ENCODE results near the gene TRIM5.
"Not testable (repeated sequence)": the region's sequence is repeated elsewhere in the genome, so short reads cannot be mapped to it uniquely, and the experiment has no call there.

Gene TRIM5

DNA sequence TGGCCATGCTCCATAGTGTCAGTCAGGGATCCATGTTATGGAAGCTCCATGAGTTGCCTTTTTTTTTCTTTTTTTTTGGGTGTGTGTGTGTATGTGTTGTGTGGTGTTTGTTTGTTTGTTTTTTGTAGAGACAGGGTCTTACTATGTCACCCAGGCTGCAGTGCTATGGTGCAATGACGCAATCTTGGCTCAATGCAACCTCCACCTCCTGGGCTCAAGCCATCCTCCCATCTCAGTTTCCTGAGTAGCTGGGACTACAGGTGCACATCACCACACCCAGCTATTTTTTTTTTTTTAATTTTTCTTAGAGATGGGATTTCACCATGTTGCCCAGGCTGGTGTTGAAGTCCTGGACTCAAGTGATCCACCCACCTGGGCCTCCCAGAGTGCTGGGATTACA, 3.6 kb upstream of the TRIM5 start:
- no peak for DNase-seq

DNA sequence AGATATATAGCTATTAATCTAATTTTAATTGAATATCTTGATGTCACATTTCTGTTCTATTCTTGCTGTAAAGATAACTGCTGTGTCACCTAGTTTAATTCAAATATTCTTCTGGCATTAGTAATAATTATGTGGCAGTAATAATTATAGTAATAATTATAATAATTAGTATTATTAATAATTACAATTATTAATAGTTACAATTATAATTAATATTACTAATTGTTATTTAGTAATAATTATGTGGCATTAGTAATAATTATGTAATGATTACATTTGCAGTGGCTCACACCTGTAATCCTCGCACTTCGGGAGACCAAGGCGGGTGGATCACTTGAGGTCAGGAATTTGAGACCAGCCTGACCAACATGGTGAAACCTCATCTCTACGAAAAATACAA, 1.6 kb upstream of the TRIM5 start:
- DNase-seq: no peak

DNA sequence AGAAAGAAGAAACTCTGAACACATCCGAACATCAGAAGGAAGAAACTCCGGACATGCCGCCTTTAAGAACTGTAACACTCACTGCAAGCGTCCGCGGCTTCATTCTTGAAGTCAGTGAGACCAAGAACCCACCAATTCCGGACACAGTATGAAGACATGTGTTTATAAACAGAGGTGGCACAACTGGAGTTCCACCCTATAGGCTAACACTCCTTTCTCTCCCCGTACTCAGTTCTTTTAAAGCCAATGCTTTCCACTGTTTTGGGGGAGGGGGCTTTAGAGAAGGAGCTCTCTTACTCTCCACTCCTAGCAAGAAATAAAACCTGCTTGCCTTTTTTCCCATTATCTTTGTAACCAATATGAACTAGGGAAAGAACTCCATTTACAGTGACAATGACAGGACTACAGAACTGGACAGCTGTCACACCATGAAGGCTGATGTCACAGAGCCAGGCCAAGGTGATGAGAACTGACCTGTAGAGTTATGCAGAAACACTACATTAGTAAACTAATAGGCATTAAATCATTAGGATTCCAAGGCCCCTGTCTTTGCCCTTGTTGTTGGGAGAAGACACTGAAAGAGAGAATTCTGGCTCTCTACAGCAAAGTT, 733 bp downstream of the TRIM5 start:
- peak; percentile 4 for DNase-seq

DNA sequence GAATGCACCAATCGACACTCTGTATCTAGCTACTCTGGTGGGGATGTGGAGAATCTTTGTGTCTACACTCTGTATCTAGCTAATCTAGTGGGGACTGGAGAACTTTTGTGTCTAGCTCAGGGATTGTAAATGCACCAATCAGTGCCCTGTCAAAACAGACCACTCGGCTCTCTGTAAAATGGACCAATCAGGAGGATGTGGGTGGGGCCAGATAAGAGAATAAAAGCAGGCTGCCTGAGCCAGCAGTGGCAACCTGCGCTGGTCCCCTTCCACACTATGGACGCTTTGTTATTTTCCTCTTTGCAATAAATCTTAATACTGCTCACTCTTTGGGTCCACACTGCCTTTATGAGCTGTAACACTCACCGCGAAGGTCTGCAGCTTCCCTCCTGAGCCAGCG, 1.3 kb downstream of the TRIM5 start:
- DNase-seq: not testable (repeated sequence)

DNA sequence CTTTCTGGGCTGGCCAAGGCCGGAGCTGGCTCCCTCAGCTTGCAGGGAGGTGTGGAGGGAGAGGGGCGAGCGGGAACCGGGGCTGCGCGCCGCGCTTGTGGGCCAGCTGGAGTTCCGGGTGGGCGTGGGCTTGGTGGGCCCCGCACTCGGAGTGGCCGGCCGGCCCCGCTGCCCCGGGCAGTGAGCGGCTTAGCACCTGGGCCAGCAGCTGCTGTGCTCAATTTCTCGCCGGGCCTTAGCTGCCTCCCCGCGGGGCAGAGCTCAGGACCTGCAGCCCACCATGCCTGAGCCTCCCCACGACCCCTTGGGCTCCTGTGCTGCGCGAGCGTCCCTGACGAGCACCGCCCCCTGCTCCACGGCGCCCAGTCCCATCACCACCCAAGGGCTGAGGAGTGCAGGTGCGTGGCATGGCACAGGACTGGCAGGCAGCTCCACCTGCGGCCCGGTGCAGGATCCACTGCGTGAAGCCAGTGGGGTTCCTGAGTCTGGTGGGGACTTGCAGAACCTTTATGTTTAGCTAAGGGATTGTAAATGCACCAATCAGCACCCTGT, 1.9 kb downstream of the TRIM5 start:
- DNase-seq: not testable (repeated sequence)

DNA sequence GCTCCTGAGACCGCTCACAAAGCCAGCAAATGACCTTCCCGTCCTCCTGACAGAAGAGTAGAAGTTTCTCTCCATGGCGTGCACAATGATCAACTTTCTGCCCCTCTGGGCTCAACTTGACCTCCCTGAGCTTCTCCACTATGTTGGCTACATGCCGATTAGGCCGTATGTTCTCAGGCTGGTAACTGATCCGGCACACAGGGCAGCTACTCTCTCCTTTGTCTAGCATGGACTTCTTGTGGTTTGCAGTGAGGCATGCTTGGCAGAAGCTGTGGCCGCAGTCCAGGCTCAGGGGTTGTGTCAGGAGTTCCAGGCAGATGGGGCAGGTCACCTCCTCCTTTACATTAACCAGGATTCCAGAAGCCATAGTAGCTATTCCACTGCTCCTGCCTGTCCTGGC, 5.1 kb downstream of the TRIM5 start:
- no peak for DNase-seq

DNA sequence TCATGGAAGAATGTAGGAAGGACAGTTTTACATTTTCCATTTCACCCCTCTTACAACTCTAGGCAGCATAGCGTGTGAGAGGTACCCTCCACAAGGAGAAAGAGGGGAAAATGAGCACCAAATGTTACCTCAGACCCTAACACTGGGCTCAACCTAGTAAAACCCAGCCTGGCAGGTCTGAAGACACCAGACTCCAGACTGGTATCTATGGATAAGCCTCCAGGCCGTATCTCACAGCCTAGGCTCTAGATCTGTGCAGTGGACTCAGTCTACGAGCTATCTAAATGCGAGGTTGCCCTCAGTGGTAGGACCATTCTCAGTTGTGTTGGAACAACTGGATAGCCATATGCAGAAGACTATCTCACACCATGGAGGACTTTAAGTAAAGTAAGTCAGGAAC, 10.5 kb downstream of the TRIM5 start:
- DNase-seq: no peak

DNA sequence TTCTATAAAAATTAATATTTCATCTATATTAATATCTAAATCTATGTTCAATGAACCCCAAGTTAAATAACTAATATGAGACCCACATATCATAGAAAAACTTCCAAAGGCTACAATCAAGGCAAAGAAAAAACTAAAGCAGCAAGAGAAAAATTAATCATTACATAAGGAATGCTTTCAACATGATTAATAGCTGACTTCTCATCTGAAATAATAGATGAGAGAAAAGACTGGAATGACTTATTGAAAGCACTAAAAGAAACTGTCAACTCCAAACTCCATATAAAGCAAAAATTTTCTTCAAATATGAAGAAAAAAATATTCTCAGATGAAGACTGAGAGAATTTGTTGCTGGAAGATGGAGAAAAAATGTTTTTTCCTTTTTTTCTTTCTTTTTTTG, 13.0 kb downstream of the TRIM5 start:
- DNase-seq: no peak

DNA sequence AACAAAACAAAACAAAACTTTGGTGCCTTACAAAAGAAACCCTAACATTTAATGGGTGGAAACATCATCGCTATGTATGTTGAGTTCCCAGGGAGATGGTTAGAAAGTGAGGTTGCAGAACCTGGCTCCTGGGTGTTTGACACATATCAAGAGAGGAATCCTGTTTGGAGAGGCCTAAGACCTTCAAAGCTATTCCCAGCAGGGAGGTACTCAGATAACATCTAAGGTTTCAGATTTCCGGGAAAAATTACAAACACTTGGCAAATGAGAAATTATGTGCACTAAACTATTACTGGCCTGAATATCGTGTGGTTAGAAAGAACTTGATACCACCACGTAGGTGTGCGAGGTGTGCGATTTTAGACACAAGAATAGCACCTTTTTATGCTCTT, 18.5 kb downstream of the TRIM5 start:
- peak; percentile 7 for DNase-seq

DNA sequence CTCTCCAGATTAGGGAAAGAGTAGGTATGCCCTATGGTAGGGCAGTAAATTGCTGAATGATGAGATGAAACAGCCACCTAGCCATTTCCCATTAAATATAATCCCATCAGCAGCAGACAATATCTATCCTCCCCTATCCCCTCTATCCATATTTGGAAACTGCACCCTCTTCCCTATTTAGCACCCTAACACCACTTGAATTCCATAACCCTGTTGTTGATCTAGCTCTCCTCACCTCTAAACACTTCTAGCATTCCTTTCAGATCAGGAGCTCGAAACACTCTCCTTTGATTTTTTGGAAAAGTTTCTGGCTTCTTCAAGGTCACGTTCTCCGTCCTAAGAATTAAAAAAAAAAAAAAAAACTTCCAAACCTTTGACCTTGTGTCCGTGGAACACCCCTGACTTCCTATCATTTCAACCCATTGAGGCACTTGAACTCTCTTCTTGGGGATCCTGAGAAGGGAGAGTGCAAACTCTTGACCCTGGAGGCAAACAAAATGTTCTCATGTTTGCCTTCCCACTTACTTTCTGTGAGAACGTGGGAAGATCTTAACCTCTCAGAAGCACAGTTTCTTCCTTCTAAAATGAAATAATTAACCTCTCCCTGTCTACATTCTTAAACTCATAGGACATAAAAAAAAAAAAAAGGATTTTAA, 19.0 kb downstream of the TRIM5 start:
- no peak for DNase-seq

DNA sequence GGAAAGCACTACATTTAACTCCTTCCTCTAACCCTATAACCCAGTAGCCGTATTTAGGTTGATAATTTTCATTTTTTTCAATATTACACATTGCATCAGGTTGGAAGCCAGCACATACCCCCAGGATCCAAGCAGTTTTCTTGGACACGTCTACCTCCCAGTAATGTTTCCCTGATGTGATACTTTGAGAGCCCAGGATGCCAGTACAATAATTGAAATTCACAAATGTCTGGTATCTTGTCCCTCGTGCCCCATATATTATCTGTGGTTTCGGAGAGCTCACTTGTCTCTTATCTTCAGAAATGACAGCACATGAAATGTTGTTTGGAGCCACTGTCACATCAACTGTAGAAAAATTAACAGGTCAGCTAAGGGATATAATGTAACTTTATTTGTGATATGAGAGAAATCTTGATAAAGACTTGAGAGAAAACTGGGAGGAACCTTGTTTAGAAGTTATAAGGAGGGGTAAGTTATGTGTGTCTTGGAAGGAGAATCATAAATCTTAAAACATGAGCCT, 19.8 kb downstream of the TRIM5 start:
- no peak for DNase-seq

DNA sequence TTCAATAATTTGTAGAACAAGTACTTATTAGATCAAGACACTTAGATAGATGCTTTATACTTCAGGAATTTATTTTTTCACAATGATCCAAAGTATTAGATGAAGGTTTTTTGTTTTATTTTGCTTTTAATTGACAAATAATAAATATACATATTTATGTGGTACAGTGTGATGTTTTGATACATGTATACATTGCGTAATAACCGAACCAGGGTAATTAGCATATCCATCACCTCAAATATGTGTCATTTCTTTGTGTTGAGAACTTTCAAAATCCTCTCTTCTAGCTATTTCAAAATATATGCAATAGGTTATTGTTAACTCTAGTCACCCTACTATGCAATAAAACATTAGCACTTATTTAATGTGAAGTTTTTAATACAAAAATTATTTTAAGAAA, 21.4 kb downstream of the TRIM5 start:
- no peak for DNase-seq

DNA sequence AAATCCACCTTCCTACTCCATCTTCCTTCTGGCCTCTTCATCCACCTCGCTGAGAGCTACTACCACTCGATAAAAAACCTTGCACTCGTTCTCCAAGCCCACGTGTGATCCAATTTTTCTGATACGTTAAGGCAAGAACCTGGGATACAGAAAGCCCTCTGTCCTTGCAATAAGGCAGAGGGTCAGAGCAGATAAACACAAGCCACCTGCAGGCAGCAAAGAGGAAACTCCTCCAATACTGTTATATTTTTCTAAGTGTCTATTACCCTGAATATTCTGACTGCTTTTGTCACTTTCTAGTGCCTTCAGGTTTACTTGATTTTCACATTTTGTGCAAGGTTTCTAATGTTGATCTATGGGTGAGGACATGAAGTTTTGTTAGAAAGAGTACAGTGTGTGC, 26.6 kb downstream of the TRIM5 start:
- no peak for DNase-seq

DNA sequence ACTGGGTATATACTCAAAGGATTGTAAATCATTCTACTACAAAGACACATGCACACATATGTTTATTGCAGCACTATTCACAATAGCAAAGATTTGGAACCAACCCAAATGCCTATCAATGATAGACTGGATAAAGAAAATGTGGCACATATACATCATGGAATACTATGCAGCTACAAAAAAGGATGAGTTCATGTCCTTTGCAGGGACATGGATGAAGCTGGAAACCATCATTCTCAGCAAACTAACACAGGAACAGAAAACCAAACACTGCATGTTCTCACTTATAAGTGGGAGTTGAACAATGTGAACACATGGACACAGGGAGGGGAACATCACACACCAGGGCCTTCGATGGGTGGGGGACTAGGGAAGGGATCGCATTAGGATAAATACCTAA, 27.9 kb downstream of the TRIM5 start:
- DNase-seq: not testable (repeated sequence)

DNA sequence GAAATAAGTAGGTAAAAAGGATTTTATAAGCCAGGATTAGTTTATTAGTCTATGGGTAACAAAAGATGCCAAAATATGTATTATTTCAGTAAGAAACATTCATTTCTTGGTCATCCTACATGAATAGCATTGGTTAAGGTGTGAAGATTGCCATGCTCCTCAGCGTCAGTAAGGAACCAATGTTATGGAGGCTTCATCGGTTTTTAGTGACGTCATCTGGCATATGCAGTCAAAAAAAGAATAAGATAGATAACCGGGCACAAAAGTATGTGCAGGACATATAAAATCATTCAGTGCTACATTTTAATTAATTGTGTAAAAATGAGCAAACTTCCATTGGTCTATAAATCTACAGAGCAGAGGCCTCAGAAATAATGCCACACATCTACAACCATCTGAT, 29.4 kb downstream of the TRIM5 start:
- DNase-seq: no peak

DNA sequence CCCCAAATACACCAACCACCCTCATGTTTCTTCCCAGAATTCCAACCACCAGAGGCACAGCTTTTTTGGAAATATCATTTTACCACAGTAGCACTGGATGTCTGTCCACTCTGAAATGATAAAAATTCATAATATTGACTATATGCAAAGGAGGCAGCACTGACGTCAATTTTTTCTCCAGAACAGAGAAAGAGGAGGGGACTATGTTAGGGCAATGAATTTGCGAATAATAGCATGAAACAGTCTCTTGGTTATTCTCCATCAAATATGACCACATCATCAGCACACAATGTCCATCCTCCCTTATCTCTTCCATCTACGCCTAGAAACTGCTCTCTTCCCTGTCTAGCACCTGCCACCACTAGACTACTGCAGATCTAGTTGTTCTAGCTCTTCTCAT, 38.7 kb downstream of the TRIM5 start:
- no peak for DNase-seq

DNA sequence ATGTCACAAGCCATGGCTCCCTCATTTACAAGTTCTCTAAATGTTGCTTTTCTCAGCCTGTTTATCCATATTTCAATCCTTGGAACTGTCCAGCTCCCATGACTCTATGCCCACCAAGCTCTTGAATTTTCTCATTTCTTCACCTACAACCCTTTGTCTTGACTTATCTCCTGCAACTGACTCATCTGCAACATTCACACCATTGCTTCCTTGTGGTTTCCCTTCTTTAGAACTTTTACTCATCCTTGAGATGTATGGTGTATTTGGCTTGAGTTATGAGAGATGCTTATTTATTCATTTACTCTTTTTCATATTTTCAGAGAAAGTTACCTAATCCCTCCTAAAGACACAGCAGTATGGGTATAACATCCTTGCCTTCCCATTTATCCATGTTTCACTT, 41.3 kb downstream of the TRIM5 start:
- DNase-seq: no peak

DNA sequence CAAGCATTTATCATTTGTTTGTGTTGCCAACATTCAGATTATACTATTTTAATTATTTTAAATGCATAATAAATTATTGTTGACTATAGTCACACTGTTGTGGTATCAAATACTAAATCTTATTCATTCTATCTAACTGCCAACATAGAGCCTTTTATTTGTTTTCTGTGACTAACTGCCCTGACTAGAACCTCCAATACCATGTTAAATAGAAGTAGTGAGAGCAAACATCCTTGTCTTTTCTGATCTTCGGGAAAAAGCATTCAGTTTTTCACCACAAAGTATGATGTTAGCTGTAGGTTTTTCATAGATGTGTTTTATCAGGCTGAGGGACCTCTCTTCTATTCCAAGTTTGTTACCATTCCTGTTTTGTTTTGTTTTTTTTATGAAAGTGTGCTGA, 44.9 kb downstream of the TRIM5 start:
- no peak for DNase-seq

DNA sequence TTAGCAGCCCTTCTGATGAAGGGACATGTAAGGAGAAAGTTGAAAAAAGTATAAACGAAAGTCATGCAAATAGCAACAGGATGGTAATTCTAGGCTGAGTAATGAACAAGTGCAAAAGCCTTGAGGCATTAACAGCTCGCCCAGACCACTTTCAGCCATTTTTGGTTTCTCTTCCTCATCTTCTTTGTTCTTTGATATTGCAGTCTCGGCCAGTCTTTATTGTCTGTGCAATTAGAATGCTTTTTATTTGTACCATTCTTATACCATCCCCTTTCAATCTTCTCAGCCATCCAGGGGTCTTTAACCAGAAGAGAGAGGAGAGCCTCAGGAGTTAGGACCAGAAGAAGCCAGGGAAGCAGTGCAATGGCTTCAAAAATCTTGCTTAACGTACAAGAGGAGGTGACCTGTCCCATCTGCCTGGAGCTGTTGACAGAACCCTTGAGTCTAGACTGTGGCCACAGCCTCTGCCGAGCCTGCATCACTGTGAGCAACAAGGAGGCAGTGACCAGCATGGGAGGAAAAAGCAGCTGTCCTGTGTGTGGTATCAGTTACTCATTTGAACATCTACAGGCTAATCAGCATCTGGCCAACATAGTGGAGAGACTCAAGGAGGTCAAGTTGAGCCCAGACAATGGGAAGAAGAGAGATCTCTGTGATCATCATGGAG, 52.8 kb downstream of the TRIM5 start:
- no peak for DNase-seq

DNA sequence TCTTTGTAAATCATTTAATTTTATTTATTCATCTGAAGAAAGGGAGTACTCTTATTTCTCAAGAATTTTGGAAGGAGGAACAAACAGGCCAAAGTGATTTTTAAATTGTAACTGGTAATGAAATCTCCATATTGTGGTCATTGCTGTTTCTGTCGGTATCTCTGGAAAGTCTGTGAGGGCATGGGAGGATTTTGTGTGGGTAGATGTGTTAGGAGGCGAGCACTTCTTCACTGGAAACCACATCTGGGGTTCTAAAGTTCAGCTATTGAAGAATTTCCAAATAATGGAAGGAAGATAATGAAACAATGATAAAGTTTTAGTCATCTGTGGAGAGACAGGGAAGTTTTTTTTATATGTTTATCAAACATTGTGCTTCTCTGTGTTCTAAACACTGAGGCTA, 53.5 kb downstream of the TRIM5 start:
- DNase-seq: no peak

DNA sequence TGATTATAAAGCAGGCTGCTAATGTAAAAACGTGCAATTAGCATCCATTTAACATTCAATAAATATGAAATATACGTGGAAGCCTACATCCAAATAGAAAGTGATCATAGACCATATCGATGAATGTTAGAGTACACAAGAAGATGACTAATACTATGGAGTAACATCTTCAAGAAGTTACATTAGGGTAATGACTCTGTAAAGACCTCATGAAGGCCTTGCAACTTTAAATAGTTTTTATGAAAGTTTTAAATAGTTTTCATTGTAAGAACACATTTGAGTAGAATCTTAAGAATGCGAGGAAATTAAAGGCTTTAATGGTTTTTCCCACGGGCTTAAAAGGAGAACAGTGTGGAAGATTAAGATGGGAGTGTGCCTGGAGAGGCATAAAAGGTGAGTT, 58.7 kb downstream of the TRIM5 start:
- peak; percentile 63 for DNase-seq

DNA sequence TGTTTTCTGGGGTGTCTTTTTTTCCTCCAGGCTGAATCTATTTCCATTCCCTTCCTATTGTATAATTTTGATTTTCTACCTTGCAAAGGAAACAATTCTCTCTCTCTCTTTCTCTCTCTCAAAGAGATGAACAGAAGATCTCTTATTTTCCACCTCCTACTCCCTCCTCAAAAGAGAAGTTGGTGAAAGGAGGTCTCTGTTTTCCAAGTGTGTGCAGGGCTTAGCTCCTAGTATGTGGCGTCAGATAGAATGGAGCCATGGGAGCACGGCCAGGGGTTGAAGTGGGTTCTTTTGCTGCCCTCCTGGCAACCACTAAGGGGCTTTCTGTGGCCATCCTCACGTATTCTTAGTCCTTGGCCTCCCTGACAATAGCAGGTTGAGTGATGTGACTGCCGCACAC, 59.6 kb downstream of the TRIM5 start:
- no peak for DNase-seq

DNA sequence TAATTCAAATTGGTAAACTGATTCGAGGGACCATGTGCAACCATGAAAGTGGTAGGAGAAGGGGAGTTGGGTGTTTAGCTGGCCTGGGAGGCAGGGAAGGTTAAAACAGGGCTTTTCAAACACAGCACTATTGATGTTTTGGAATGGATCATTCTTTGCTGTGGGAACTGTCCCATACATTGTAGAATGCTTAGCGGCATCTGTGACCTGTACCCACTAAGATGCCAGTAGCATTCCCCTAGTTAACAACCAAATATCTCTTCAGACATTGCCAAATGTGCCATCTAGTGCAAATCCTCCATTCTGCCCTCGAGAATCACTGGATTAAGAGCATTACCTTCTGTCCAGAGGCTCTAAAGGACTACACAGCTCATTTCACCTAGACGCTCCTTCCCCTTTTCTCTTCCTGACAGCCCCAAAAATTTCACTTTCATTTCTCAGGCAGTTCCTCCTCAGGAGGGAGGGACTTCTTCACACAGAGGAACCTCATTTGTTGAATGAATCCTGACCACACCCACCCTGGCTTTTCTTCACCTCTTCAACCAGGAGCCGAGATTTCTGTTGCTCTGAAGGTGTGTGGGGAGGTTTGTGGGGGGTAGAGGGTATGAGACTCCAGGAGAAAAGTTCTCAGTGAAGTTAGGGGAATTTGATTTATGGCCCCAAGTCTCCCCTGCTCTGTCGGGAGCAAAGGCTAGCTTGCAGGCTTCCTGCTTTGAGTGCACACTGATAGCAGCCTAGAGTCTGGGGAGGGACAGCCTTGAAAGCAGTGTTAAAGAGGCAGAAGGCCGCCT, 60.2 kb downstream of the TRIM5 start, which contains the start of gene TRIM34:
TRIM34 (plus strand) TSS at position 513 of the 791 bp plus-strand sequence. CDS start 7,331 bp downstream, outside the sequence.
- peak; percentile 64 for DNase-seq

Measured in fibroblast of skin of right biceps (primary cell).